ENCODE measurements around the gene PSG5.
"Not testable (repeated sequence)": the region's sequence is repeated elsewhere in the genome, so short reads cannot be mapped to it uniquely, and the experiment has no call there.

The PSG5 gene

GRCh38 chr19:43186311-43186935, at the start of gene PSG5:
Gene PSG5, minus strand, starts transcription at chr19:43186536. Its CDS starts 131 bp downstream, at chr19:43186405.
- DNase-seq (ENCODE audit: low spot score): not testable (repeated sequence)

GRCh38 chr19:43235686-43236085, 49.4 kb upstream of the PSG5 start:
- DNase-seq (ENCODE audit: low spot score): not testable (repeated sequence)

- no peak for DNase-seq (ENCODE audit: low spot score)
These were observed 43.0 kb upstream of the PSG5 start for GRCh38 chr19:43229315-43229714.

GRCh38 chr19:43228730-43229129, 42.4 kb upstream of the PSG5 start:
- not testable (repeated sequence) for DNase-seq (ENCODE audit: low spot score)

- DNase-seq (ENCODE audit: low spot score): not testable (repeated sequence)
These were observed 40.6 kb upstream of the PSG5 start for GRCh38 chr19:43226986-43227385.

GRCh38 chr19:43224855-43225253, 38.5 kb upstream of the PSG5 start:
- no peak for DNase-seq (ENCODE audit: low spot score)

GRCh38 chr19:43224201-43224854, 38.0 kb upstream of the PSG5 start:
- DNase-seq (ENCODE audit: low spot score): not testable (repeated sequence)

GRCh38 chr19:43221891-43222290, 35.6 kb upstream of the PSG5 start:
- DNase-seq (ENCODE audit: low spot score): not testable (repeated sequence)

- DNase-seq (ENCODE audit: low spot score): not testable (repeated sequence)
These were observed 32.8 kb upstream of the PSG5 start for GRCh38 chr19:43219136-43219535.

GRCh38 chr19:43215881-43216280, 29.5 kb upstream of the PSG5 start:
- not testable (repeated sequence) for DNase-seq (ENCODE audit: low spot score)

- DNase-seq (ENCODE audit: low spot score): no peak
These were observed 21.7 kb upstream of the PSG5 start for GRCh38 chr19:43207991-43208390.

GRCh38 chr19:43207174-43207573, 20.8 kb upstream of the PSG5 start:
- not testable (repeated sequence) for DNase-seq (ENCODE audit: low spot score)

- DNase-seq (ENCODE audit: low spot score): not testable (repeated sequence)
These were observed 19.3 kb upstream of the PSG5 start, which contains the start of gene PSG4 for GRCh38 chr19:43205471-43206105. Gene PSG4, minus strand, starts transcription at chr19:43205638. Its CDS starts 102 bp downstream, at chr19:43205536.

- DNase-seq (ENCODE audit: low spot score): not testable (repeated sequence)
These were observed 17.3 kb upstream of the PSG5 start for GRCh38 chr19:43203611-43204010.

GRCh38 chr19:43201891-43202290, 15.6 kb upstream of the PSG5 start:
- not testable (repeated sequence) for DNase-seq (ENCODE audit: low spot score)

- not testable (repeated sequence) for DNase-seq (ENCODE audit: low spot score)
These were observed 15.0 kb upstream of the PSG5 start for GRCh38 chr19:43201337-43201801.

- not testable (repeated sequence) for DNase-seq (ENCODE audit: low spot score)
These were observed 12.5 kb upstream of the PSG5 start for GRCh38 chr19:43198686-43199419.

- DNase-seq (ENCODE audit: low spot score): not testable (repeated sequence)
These were observed 11.5 kb upstream of the PSG5 start for GRCh38 chr19:43197666-43198397.

- DNase-seq (ENCODE audit: low spot score): not testable (repeated sequence)
These were observed 8.1 kb upstream of the PSG5 start for GRCh38 chr19:43194397-43194796.

- DNase-seq (ENCODE audit: low spot score): not testable (repeated sequence)
These were observed 6.2 kb upstream of the PSG5 start for GRCh38 chr19:43192381-43193155.

GRCh38 chr19:43188092-43188491, 1.8 kb upstream of the PSG5 start:
- not testable (repeated sequence) for DNase-seq (ENCODE audit: low spot score)

All from germinal center (tissue), 1 donor.